Erythroblast (primary cell): Measurements from ENCODE around the gene CLIC1.

Experiments used
- GATA1 ChIP-seq: IDR thresholded peaks from 2 replicates; pipeline ENCODE4 v1.6.1; 2011; ENCODE audit warnings: low read depth, mild to moderate bottlenecking, control low read depth, low read length, moderate library complexity
- POLR2A ChIP-seq: IDR thresholded peaks from 2 replicates; pipeline ENCODE4 v1.6.1; 2011; ENCODE audit warnings: mild to moderate bottlenecking, low read length

- TF ChIP-seq POLR2A (no peak), GATA1 (no peak)
Measured at GRCh38 chr6:31710523-31711219, 25.7 kb downstream of the CLIC1 start.
